OCI-LY7 (cell line): ENCODE data around the gene AGO1. TPM values are rescaled to one million over a fixed set of nuclear protein-coding genes. Genes with fewer than 3 reads are reported as not detected.

Experiments
- Bru-seq: library from RNA; stranded (reverse); fragments of 400-500 nt; gene quantifications from one replicate; lab custom pipeline; 2021; lab: Mats Ljungman, UMichigan
- BruChase-seq, 2 experiments: library from RNA; stranded (reverse); fragments of 400-500 nt; gene quantifications; one replicate each; lab custom pipeline; 2021; lab: Mats Ljungman, UMichigan
- BruUV-seq: library from RNA; stranded (reverse); fragments of 400-500 nt; replicated peaks from 2 replicates; lab custom pipeline; 2021; lab: Mats Ljungman, UMichigan
- CTCF ChIA-PET: fragments of 300-600 bp; sonication (Branson Sonifier 250); formaldehyde crosslinking; loops from one replicate; lab custom pipeline; 2022; ENCODE audit warnings: antibody characterized with exemption; ENCODE audit not compliant: unreplicated experiment; lab: Charles Lee
- POLR2A ChIA-PET: fragments of 300-600 bp; sonication (Branson Sonifier 250); formaldehyde crosslinking; loops from one replicate; lab custom pipeline; 2022; ENCODE audit warnings: antibody characterized with exemption; lab: Charles Lee
- DNase-seq: peaks from one replicate; pipeline ENCODE4 v3.0.0-alpha.2; 2015; ENCODE audit warnings: low spot score
- H2AFZ ChIP-seq: fragments of 200-600 bp; sonication (generic), shearing (Covaris generic); 2 replicates; pipeline ENCODE4 v1.6.1; 2014; ENCODE audit warnings: mild to moderate bottlenecking, antibody characterized with exemption, low read length, moderate library complexity
- H3K27ac ChIP-seq: fragments of 200-600 bp; sonication (generic); 2 replicates; pipeline ENCODE4 v1.5.1; 2014; ENCODE audit warnings: mixed run types, low read depth, mild to moderate bottlenecking, moderate library complexity, low read length, inconsistent platforms; ENCODE audit not compliant: poor library complexity, severe bottlenecking
- H3K36me3 ChIP-seq: fragments of 200-600 bp; sonication (generic); 2 replicates; pipeline ENCODE4 v1.6.1; 2014; ENCODE audit warnings: mild to moderate bottlenecking, antibody characterized with exemption, low read length, moderate library complexity, mixed read lengths; ENCODE audit not compliant: insufficient read depth
- H3K4me1 ChIP-seq: fragments of 200-600 bp; sonication (generic); 2 replicates; pipeline ENCODE4 v1.5.1; 2014; ENCODE audit warnings: mild to moderate bottlenecking, low read length; ENCODE audit not compliant: insufficient read depth, poor library complexity, severe bottlenecking
- H3K4me2 ChIP-seq: fragments of 200-600 bp; sonication (generic); 2 replicates; pipeline ENCODE4 v1.6.1; 2014; ENCODE audit warnings: mild to moderate bottlenecking, low read length
- H3K4me3 ChIP-seq: fragments of 200-600 bp; sonication (generic); 2 replicates; pipeline ENCODE4 v1.5.1; 2014; ENCODE audit warnings: mild to moderate bottlenecking, low read depth, low read length; ENCODE audit not compliant: poor library complexity, severe bottlenecking
- H3K79me2 ChIP-seq: fragments of 200-600 bp; sonication (generic); 2 replicates; pipeline ENCODE4 v1.6.1; 2016; ENCODE audit warnings: low read depth, mild to moderate bottlenecking, low read length, moderate library complexity, mixed read lengths; ENCODE audit not compliant: insufficient read depth
- H3K9me2 ChIP-seq: fragments of 200-600 bp; sonication (generic); 2 replicates; pipeline ENCODE4 v1.6.1; 2016; ENCODE audit warnings: mild to moderate bottlenecking, low read length, mixed read lengths; ENCODE audit not compliant: insufficient read depth
- H3K9me3 ChIP-seq: fragments of 200-600 bp; sonication (generic); 2 replicates; pipeline ENCODE4 v1.6.1; 2014; ENCODE audit warnings: mild to moderate bottlenecking, mixed run types, low read length, mixed read lengths
- H4K20me1 ChIP-seq: fragments of 200-600 bp; sonication (generic); 2 replicates; pipeline ENCODE4 v1.6.1; 2014; ENCODE audit warnings: mild to moderate bottlenecking, antibody characterized with exemption, low read length, moderate library complexity, mixed read lengths; ENCODE audit not compliant: insufficient read depth
- CTCF ChIP-seq: fragments of 200-600 bp; sonication (generic); conservative IDR thresholded peaks from 2 replicates; pipeline ENCODE4 v1.5.1; 2014; ENCODE audit warnings: mild to moderate bottlenecking, antibody characterized with exemption, low read length, moderate library complexity, mixed read lengths
- EZH2phosphoT487 ChIP-seq: fragments of 200-600 bp; sonication (generic); IDR thresholded peaks from 2 replicates; pipeline ENCODE4 v1.6.1; 2018; ENCODE audit warnings: low read depth, borderline replicate concordance, mild to moderate bottlenecking, mixed run types, antibody characterized with exemption, low read length, moderate library complexity, mixed read lengths
- intact Hi-C: fragments of 100-400 bp; cut with micrococcal nuclease; formaldehyde crosslinking; loops from one replicate; pipeline ENCODE4 v1.10.0; 2022; ENCODE audit not compliant: unreplicated experiment
- long read RNA-seq: library from polyadenylated mRNA; stranded (forward); transcript quantifications from one replicate; pipeline ENCODE4 v2.0.0, GENCODE V29; 2022
- total RNA-seq, 2 experiments: library from RNA; depleted of rRNA in 1 of 2; stranded (reverse); fragments of >200 nt in 1 of 2; shearing (Covaris generic) in 1 of 2; gene quantifications; 2 replicates each; pipeline ENCODE4 v1.2.3, GENCODE V29; 2014 to 2022

The AGO1 gene
- total RNA-seq (2014; rRNA removed; shearing (Covaris generic)) (5.8 and 8.1 TPM in 2 replicates), total RNA-seq (2022) (20.6 and 20.9 TPM in 2 replicates), Bru-seq, nascent RNA (percentile 64 among the genes with signal in this experiment), BruChase-seq, experiment 1, labeled RNA remaining after a 6-hour chase (percentile 86 among the genes with signal in this experiment), BruChase-seq, experiment 2, labeled RNA remaining after a 2-hour chase (percentile 82 among the genes with signal in this experiment)
- long read RNA-seq, partial matches to known transcripts = 0 of 6 reads
- long read RNA-seq, other reads (novel, unspliced or antisense) = 6 of 6 reads

- Histone ChIP-seq H4K20me1 (no peaks in the 10 kb centered on the region), H3K9me3 (no peaks in the 10 kb centered on the region), H3K9me2 (no peaks in the 10 kb centered on the region), H3K36me3 (no peaks in the 10 kb centered on the region), H3K4me3 (peak within 1 kb of the TSS; percentile 99), H3K79me2 (peaks cover 37% of the 10 kb centered on the region; the same call in 1 of the 2 replicates), H3K27ac (peak within 1 kb of the TSS; percentile 14), H3K4me1 (peaks cover 42% of the 10 kb centered on the region), H2AFZ (peak within 1 kb of the TSS; percentile 89), H3K4me2 (peak within 1 kb of the TSS; percentile 98)
- TF ChIP-seq CTCF (peak; percentile 88), EZH2phosphoT487 (no peak)
- DNase-seq = peak; percentile 95
- ChIA-PET CTCF (interaction anchor here (0.6 kb wide), 3 partner anchors 13 to 1944 kb away, joined by 3 to 5 read pairs (median 4); no protein-coding TSS in a partner anchor), POLR2A (no interaction called here)
- intact Hi-C loops = loop anchor here (1.0 to 5.0 kb wide), 2 partner anchors 47 to 204 kb away; partner anchors contain the start of gene ADPRS
- no TSS peak for BruUV-seq
Observed at GRCh38 chr1:35882945-35883634, at the start of gene AGO1. TSS of gene AGO1 (plus strand) at chr1:35883209. CDS start at chr1:35883422, 213 bp downstream.

GRCh38 chr1:35833395-35833794 lies 49.6 kb upstream of the AGO1 start:
- H2AFZ ChIP-seq = no peak overlapping the region
- no peaks in the 10 kb centered on the region for H3K79me2 ChIP-seq
- BruUV-seq = no TSS peak
- H3K4me3 ChIP-seq = no peak overlapping the region
- no peak for DNase-seq
- no peaks in the 10 kb centered on the region for H3K4me1 ChIP-seq
- H3K4me2 ChIP-seq = no peak overlapping the region
- H3K27ac ChIP-seq = no peak overlapping the region
- intact Hi-C loops = no loop called here
- POLR2A ChIA-PET = interaction anchor here (0.9 to 1.9 kb wide), 2 partner anchors 14 to 17 kb away, joined by 4 to 6 read pairs; no protein-coding TSS in a partner anchor
- H3K9me2 ChIP-seq = no peaks in the 10 kb centered on the region
- CTCF ChIA-PET = no interaction called here
- no peak for TF ChIP-seq CTCF
- TF ChIP-seq EZH2phosphoT487 = no peak
- peaks cover 6% of the 10 kb centered on the region; the same call in 1 of the 2 replicates for H3K36me3 ChIP-seq
- H4K20me1 ChIP-seq = no peaks in the 10 kb centered on the region
- no peaks in the 10 kb centered on the region for H3K9me3 ChIP-seq
